ENCODE results near the gene NT5DC1.

The NT5DC1 gene

DNA sequence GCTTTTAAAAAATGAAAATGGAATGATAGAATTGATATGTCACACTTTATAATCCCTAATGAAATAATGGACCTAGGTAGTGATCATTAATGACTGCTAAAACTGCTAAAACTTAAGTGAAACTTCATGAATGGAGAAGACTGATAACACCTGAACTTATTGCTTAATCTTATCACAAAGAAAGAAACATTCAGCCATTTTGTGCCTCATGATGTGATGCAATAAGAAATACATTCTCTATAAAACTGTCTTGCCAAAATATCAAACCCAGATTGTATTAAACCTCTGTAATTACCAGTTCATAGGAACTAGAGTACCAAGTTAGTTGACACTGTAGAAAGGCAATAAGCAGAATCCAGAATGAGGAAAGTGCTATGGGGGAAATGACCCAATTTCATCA lies 79.7 kb downstream of the NT5DC1 start:
- in situ Hi-C loops (cut with HindIII; ENCODE audit: low sequenced_read_pairs): no loop called here

DNA sequence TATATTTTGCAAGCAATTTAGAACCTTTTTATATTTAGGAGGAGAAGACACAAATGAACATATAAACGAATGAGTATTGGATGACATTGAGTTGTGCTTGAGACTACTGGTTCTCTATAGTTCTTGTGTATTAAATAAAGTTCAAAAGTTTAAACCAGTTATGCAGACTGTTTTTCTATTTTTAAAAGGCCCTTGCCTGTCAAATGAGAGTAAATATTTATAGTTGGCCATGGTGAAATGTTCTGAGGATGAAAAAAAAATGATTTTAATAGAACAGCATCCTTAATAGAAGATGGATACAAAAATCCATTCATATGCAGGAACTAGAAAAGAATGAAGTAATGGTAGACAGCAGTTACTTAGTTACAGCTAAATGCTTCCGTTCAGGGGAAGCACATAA lies 88.8 kb downstream of the NT5DC1 start:
- in situ Hi-C loops (cut with HindIII; ENCODE audit: low sequenced_read_pairs): no loop called here

DNA sequence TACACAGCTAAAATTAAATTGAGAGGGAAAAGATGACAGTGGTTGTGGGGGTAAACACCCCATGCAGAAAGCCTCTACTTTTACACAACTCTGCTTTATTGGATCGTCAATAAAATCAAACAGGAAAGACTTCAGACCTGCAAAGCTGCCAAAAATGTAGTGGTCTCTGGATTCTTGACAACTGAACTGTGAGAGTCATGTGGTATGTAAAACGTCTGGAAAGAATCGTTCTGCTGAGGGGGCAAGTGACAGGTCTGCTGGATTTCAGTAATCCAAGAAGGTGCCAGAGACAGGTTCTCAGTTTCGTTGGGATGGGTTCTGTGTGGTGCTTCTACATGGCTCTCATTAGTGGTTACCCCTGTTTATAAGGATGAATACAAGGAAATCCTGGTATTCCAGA lies 89.9 kb downstream of the NT5DC1 start:
- in situ Hi-C loops (cut with HindIII; ENCODE audit: low sequenced_read_pairs): no loop called here

DNA sequence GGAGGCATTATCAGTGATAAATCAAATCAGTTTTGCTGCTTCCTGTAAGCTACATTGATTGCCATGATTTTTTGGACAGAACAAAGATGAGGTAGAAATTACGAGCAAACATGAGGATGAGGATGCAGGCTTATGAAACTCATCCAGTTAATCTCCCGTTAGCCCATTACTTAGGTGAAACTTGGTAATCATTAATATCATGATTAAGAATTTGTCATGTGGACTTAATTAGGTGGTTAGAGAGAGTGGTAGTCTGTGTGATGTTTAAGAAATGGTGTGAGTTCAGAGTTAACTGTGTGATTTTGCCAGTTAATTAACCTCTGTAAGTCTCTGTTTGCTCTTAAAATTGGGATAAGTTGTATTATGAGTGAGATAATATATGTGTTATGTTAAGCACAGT lies 91.2 kb downstream of the NT5DC1 start:
- in situ Hi-C loops (cut with HindIII; ENCODE audit: low sequenced_read_pairs): no loop called here

DNA sequence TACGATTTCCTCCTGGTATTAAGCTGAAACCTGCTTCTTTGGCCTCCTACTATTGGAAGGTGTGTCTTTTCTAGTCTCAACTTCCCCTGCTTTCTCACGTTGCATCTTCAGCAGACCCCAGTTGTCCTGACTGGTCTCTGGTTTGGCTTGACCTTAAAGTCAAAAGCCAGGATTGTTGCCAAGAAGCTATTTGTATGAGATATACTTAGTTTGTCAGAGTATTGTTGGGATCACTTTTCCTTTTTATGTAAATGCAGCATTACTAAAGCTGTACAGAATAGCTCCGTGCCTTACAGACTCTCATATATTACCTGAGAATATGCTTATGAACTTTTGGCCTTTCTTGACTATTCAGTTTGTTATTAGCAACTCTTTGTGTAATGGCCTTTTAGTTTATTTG lies 92.1 kb downstream of the NT5DC1 start:
- in situ Hi-C loops (cut with HindIII; ENCODE audit: low sequenced_read_pairs): no loop called here

DNA sequence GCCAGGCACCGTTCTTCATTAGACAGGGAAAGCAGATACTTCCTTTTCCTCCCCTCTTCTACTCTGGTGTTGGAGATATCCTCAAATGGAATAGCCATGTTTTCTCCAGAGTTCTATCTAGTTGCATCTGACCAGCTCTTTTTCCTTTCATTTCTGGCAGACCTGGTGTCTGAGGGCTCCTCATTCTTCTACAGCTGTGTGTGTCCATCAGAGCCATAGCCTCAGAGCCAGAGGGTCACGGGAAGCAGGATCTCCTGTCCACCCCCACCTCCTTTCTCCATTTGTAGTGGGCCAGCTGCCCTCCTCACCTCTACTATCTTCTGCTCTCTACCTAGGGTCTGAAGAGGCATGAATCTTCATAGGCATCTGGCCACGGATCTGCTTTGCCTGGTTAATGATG lies 96.2 kb downstream of the NT5DC1 start:
- in situ Hi-C loops (cut with HindIII; ENCODE audit: low sequenced_read_pairs): no loop called here

DNA sequence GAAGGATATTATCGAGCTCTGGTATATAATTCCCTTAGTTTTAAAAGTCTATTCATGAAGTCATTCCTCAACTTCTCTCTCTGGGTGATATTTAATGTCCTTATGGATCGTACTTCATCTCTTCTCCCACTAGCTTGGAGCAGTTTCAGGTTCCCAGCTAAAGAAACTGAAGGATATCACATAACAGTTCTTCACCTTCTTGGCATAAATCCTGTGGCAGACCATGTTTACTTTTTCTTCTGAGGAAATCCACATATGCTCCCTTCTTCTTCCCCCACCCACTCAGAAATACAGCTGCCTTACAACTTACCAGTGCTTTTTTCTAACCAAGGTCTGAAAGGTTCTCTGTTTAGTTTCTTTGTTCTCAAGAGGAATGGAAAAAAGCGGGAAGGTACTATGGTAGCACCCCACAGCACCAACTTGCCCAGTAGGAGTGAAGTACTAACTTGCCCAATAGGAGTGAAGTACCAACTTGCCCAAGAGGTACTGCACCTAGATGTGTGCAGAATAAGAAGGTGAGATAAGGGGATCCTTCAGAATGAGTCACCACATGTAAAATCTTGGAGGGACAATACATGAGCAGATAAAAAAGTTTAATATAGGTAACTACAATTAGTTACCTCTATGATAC lies 100.1 kb downstream of the NT5DC1 start:
- in situ Hi-C loops (cut with HindIII; ENCODE audit: low sequenced_read_pairs): no loop called here

DNA sequence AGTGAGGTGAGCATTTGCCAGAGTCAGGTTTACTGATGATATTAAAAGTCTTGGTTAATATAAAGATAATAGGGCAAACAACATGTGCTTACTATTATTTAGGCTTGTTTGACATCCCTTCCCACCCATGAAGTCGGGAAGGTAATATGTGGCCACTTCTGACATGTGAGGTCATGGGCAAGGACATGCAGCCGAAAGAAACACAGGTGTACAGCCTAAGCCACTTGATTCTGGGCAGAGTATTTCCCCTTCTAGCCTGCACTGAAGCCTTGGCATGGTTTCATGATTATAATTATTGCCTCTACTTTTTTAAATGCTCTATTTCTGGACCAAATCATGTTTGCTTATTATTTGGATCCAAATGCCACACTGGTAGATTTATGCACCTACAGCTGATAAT lies 100.9 kb downstream of the NT5DC1 start:
- in situ Hi-C loops (cut with HindIII; ENCODE audit: low sequenced_read_pairs): no loop called here

DNA sequence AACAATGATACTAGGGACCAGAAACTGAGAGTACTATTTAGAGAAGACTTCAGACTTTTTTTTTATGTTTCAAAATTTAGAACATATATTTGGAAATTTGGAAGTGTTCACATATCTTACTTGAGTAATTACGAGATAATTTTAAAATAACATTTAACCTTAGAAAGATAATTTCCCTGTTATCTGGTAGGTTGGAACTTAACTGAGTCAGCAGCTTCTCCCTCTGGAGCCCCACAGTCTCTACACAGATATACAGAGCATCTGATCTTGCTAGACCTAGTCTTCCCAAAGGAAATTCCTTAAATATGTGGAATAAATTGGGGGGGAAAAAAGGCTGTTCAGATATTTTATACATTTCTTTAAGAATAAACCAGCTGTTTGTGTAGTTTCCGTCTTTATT lies 104.6 kb downstream of the NT5DC1 start:
- in situ Hi-C loops (cut with HindIII; ENCODE audit: low sequenced_read_pairs): no loop called here

DNA sequence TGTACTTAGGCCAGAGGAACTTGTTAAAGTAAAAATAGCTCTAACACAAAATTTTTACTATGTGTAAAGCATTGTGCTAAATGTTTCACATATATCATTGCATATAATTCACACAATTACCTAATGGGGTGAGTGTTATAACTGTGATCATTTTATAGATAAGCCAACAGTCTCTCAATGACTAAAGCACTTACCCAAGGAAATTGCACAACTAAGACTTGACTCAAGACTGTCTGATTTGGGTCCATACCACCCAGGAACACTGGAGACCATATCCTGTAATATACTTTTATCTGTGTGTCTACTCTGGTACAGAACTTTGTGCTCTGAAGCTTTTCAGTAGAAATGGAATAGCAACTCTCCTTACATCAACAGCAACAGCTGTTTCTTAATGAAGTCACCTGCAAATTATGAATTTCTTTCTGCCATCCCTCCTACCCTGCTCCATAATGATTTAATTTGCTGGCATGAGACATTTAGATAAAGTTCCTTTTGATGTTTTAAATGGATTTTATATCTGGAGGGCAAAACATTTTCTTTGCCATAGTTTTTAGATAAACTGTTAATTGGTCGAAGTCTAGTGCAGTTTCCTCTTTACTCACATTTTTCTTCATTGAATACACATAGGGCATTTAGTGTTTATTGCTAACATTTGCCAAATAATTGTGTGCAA lies 105.7 kb downstream of the NT5DC1 start:
- in situ Hi-C loops (cut with HindIII; ENCODE audit: low sequenced_read_pairs): no loop called here

DNA sequence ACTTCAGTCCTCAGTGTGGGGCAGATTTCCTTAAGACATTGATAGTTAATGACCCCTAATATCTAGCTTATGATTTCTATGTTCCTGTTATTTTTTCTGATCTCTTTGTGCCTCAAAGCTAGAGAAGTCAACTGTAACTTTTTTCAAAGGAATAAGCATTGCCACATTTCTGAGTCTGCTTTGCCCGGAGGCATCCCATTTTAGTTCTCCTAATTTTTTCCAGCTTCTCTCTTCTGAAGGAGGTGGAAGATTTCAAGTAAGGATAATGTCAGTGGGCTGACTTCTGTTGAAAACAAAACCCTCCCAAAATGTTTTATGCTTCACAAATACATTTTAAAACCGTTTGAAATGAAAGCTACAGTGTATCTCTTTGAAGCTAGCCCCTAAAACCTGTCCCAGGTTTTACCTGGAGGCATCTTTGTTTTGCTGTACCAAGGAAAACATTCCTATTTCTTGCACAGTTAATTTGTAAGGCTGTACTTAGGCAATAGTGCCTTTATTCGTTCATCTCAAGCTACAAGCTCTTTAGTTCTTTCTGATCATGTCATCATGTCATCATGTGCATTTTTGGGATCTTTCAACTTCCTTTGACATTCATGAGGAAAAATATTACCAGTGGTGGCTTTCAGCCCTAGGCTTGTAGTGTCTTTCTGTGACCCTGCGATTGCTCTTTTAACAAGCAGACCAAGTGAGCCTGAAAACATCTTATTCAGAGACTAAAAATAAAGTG lies 107.6 kb downstream of the NT5DC1 start:
- in situ Hi-C loops (cut with HindIII; ENCODE audit: low sequenced_read_pairs): no loop called here

DNA sequence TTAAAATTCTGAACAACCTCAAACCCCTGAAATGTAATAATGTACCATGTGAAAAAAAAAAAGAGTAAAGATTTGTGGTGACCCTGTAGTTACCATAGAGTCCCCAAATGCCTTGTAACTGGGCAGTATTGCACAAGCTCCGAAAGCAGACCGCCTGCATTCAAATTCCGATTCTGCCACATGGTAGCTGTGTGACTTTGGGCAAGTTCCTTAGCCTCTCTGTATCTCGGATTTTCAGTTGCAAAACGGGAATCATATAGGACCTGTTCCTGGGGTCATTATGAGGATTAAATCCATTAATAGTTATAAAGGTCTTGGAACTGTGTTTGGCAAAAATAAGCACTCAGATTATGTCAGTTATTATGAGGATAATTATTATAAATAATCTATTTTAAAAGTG lies 109.7 kb downstream of the NT5DC1 start:
- in situ Hi-C loops (cut with HindIII; ENCODE audit: low sequenced_read_pairs): no loop called here

DNA sequence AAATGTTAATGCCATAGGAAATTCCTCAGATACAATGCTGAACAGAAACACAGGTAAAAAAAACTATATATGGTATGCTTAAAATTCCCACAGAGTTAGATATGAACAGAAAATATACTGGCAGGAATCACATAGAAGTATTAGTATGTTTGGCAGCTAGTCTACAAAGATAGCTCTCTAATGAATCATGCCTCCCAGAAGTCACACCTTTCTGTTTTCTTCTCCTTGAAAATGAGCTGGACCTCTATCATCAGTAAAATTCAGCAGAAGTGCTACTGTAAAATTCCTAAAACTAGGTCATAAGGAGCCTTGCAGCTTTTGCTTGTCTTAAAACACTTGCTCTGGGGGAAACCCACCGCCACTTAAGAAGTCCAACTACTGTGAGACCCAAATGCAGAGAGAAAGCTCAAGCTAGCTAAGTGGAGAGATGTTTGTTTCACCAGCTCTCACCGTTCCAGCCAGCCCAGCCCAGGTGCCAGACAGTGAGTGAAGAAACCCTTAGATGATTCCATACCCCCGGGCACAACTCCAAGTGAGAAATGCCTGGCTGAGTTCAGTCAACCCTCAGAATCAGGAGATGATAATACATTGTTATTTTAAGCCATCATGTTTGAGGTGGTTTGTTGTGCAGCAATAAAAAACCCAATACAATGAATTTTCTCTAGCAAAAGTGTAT lies 110.2 kb downstream of the NT5DC1 start:
- in situ Hi-C loops (cut with HindIII; ENCODE audit: low sequenced_read_pairs): no loop called here

DNA sequence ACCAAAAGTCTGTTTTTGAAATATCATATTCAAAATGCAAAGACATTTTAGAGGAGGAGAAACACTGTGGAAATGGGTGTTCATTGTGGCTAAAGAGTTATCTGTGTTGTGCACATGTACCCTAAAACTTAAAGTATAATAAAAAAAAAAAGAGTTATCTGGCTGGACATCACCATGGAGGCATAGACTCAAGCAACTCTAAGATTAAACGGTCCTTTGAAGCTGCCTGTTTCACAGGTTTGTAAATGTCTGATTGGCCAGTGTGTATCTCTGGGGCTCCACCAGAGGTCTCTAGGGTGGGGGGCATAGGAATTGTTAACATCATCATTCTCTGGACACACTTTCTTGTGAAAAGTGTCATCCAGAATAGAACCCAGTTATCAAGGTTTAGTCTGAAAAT lies 114.0 kb downstream of the NT5DC1 start:
- in situ Hi-C loops (cut with HindIII; ENCODE audit: low sequenced_read_pairs): no loop called here

DNA sequence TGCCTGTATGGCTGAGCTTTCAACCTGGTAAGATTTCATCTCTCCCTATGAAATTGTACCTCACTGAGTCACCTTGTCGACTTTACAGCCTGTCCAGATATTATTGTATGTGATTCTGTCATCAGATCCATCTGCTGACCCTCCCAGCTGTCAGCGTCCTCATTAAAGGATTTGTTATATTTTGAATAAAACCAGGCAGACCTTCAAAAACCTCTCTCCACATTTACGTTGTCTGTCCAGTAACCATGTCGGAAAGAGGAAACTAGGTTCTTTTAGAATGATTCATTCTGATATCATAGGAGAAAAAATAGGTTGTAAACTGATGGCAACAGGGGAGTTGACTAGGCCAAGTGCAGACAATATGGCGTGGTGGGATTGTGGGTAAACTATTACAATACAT lies 114.8 kb downstream of the NT5DC1 start:
- in situ Hi-C loops (cut with HindIII; ENCODE audit: low sequenced_read_pairs): no loop called here

DNA sequence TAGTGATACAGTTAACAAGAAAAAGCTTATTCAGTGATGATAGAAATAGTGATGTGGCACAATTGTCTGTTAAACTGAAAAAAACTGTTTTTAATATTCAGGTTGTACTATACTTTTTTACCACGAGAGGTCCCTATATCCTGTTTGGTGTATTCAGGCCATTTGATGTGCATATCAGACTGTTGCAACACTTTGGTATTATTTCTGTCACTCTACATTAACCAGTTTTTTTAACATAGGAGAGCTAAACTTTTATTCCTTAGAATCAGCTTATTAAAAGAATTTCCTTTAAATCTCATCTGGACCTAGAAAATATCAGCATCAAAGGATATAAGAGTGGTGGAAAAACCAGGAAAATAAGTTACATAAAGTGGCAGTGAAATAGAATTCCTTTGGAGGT lies 116.4 kb downstream of the NT5DC1 start:
- in situ Hi-C loops (cut with HindIII; ENCODE audit: low sequenced_read_pairs): no loop called here

DNA sequence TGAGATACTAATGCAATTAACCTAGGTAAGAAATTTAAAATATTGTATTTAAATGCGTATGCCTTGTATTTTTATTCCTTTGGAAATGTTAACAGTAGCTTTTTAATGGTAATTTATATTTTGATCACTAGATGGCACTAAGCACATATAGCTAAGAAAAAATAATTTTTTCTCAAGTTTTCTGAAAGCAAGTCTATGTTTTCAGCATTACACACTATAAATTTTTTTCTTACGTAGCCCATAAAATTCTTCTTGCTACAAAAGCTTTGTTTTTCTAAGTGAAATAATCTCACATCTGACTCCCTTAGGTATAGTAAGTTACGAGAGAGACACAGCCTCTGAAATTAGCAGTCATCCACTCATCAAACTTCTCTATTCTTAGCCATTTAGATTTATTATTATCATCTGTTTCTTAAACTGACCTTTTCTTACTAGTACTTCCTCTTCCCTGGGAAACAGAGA lies 117.5 kb downstream of the NT5DC1 start:
- in situ Hi-C loops (cut with HindIII; ENCODE audit: low sequenced_read_pairs): no loop called here

DNA sequence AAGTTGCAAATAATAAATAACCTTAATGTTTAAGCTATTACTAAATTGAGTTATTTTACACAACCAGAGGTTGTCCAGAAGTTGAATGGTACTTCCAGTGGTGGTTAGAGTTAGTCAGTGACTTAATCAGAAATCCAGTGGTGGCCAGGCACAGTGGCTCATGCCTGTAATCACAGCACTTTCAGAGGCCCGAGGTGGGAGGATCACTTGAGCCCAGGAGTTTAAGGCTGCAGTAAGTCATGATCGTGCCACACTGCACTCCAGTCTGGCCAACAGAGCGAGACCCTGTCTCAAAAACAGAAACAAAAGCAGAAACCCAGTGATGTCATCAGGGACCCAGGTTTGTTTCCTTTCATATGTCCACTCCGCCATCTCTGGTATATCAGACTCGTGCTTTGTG lies 118.2 kb downstream of the NT5DC1 start:
- in situ Hi-C loops (cut with HindIII; ENCODE audit: low sequenced_read_pairs): no loop called here

DNA sequence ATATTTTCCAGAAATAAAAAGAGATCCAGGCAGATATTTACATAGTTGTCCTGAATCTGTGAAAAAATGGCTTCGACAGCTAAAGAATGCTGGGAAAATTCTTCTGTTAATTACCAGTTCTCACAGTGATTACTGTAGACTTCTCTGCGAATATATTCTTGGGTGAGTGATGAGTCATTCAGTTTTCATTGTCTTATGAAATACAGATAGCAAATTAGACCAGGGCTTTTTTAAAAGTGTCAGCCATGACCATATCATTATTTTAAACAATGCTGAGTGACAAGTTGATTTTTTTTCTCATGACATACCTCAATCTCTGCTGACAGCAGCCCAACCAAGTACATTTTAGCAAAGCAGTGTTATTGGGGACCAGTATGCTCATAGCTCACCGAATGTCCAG lies 120.4 kb downstream of the NT5DC1 start:
- in situ Hi-C loops (cut with HindIII; ENCODE audit: low sequenced_read_pairs): no loop called here

DNA sequence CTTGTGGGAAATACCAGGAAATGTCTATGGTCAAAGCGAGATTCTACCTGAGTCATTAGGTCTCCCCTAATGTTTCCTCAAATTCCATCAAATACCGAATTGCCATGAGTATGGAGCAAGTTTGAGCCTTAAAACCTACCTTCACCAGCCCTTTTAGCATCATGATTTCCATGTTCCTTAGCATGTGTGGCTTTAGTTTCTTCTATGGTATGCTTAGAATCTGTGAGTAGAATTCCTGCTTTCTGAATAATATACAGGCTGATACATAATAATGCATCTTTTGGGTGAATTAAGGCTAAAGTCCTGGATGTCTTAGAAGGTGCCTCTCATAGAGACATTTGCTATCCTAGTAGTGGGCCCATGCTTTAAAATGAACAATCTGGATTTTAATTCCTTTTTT lies 121.3 kb downstream of the NT5DC1 start:
- in situ Hi-C loops (cut with HindIII; ENCODE audit: low sequenced_read_pairs): no loop called here

DNA sequence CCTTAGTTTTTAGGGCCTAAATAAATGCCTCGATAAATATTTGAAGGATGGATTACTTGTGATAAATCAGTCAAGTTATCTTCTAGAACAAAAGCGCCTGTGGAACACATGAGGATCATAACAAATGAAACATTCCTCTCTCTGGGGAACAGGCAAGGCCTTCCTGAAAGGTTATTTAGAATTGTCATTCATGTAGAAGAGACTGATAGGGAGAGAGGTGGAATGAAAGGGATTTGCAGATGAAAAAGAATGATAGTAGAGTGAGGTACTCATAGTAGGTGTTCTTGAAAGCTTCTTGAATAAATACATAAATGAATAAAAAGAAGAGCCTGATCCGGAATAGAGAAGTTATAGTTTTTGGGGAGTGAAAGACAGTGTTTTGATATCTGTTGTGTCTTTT lies 122.7 kb downstream of the NT5DC1 start:
- in situ Hi-C loops (cut with HindIII; ENCODE audit: low sequenced_read_pairs): no loop called here

Measured in endothelial cell of hepatic sinusoid (primary cell).